Ammon's horn (tissue), 1 donor: Measurements from ENCODE around the gene GPRC5A.

Experiments used
- DNase-seq: peaks from one replicate; pipeline ENCODE4 v3.0.0-alpha.2; 2016; ENCODE audit warnings: low spot score

Gene GPRC5A

GRCh38 chr12:12941450-12942350 lies 50.3 kb downstream of the GPRC5A start:
- no peak for DNase-seq

GRCh38 chr12:12943586-12944260 lies 52.4 kb downstream of the GPRC5A start:
- no peak for DNase-seq

- DNase-seq = no peak
Measured at GRCh38 chr12:12945591-12945990, 54.2 kb downstream of the GPRC5A start.

GRCh38 chr12:12946686-12947355 lies 55.5 kb downstream of the GPRC5A start:
- DNase-seq = peak; percentile 94

GRCh38 chr12:12947902-12948301 lies 56.5 kb downstream of the GPRC5A start:
- DNase-seq = no peak

GRCh38 chr12:12951504-12951903 lies 60.1 kb downstream of the GPRC5A start:
- no peak for DNase-seq

- no peak for DNase-seq
Measured at GRCh38 chr12:12952036-12952435, 60.7 kb downstream of the GPRC5A start, which contains the start of gene GPRC5D. GPRC5D (minus strand) TSS chr12:12952170; CDS start chr12:12950384, 1,786 bp downstream.

- no peak for DNase-seq
Measured at GRCh38 chr12:12954356-12954755, 63.0 kb downstream of the GPRC5A start.

GRCh38 chr12:12954878-12955625 lies 63.7 kb downstream of the GPRC5A start:
- DNase-seq = no peak

GRCh38 chr12:12958886-12959285 lies 67.5 kb downstream of the GPRC5A start:
- DNase-seq = no peak

- DNase-seq = no peak
Measured at GRCh38 chr12:12960639-12961209, 69.4 kb downstream of the GPRC5A start.

- no peak for DNase-seq
Measured at GRCh38 chr12:12964255-12964654, 72.9 kb downstream of the GPRC5A start.

GRCh38 chr12:12965836-12966235 lies 74.5 kb downstream of the GPRC5A start:
- DNase-seq = no peak
